G401.6 (cell line): Measurements from ENCODE around the gene LARP1.
"Not testable (repeated sequence)": the region's sequence is repeated elsewhere in the genome, so short reads cannot be mapped to it uniquely, and the experiment has no call there.

Source experiments
- FAIRE-seq: peaks from 2 replicates; lab custom pipeline; 2012; peaks lifted over from hg19 to GRCh38; lab: Jason Lieb, UNC

The LARP1 gene

GRCh38 chr5:154794525-154795234 lies 39.5 kb downstream of the LARP1 start:
- FAIRE-seq = no peak

DNA sequence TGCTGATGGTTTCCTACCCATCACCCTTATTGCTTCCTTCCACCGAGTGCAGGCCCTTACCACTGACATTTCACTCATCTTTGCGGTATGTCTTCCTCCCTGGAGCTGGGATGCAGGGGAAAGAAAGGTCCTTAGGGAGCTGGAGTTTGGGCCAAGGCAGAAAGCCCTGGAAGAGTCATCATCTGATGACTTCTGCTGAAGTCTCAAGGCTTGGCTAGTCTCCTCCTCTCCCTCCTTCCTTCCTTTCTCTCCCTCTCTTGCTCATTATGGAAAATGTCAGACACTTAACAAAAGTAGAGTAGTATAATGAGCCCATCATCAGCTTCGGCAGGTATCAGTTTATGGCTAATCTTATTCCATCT lies 40.0 kb downstream of the LARP1 start:
- no peak for FAIRE-seq

DNA sequence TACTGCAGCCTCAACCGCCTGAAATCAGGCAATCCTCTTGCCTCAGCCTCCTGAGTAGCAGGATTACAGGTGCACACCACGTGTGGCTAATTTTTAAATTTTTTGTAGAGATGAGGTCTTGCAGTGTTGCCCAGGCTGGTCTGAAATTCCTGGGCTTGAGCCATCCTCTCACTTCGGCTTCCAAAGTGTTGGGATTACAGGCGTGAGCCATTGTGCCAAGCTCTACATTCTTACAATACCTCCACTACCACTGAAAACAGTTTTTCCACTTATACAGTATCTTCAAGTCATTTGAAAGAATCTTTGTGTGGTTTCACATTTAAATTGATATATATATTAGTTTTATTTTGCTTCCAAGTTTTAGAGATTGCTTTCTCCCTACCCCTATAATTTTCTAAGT lies 42.6 kb downstream of the LARP1 start:
- no peak for FAIRE-seq

DNA sequence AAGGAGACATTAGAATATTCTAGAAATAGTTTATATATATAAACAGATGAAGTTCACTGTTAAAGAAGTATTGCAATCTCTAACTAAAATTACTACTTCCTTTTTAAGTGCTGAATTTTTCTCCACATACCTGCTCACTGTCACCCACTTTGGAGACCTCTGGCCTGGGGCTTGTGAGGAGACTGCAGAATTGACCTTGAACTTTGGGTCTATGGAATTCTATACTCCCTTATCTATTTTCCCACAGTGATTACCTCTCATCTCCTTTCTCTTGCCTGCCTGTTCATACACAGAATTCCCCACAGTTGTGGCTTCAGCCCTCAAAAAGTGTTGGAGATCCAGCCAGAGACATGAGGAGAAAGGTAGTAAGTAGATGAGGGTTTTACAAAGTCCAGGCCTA lies 45.4 kb downstream of the LARP1 start:
- FAIRE-seq = no peak

GRCh38 chr5:154801083-154801482 lies 45.9 kb downstream of the LARP1 start:
- no peak for FAIRE-seq

- FAIRE-seq = no peak
These were observed 46.9 kb downstream of the LARP1 start for GRCh38 chr5:154802050-154802449.

- FAIRE-seq = no peak
These were observed 51.0 kb downstream of the LARP1 start for GRCh38 chr5:154806176-154806575.

DNA sequence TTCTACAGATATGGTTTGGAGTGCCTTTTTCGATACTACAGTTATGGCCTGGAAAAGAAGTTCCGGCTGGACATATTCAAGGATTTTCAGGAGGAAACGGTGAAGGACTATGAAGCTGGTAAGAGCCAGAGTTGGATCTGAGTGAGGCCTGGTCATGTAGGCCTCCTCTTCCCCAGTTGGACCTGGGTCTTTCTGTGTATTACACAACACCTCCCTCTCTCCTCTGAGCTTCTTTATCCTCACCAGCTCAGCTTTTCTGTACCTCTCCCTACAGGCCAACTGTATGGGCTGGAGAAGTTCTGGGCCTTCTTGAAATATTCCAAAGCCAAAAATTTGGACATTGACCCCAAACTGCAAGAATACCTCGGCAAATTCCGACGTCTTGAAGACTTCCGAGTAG lies 56.1 kb downstream of the LARP1 start:
- FAIRE-seq = no peak

DNA sequence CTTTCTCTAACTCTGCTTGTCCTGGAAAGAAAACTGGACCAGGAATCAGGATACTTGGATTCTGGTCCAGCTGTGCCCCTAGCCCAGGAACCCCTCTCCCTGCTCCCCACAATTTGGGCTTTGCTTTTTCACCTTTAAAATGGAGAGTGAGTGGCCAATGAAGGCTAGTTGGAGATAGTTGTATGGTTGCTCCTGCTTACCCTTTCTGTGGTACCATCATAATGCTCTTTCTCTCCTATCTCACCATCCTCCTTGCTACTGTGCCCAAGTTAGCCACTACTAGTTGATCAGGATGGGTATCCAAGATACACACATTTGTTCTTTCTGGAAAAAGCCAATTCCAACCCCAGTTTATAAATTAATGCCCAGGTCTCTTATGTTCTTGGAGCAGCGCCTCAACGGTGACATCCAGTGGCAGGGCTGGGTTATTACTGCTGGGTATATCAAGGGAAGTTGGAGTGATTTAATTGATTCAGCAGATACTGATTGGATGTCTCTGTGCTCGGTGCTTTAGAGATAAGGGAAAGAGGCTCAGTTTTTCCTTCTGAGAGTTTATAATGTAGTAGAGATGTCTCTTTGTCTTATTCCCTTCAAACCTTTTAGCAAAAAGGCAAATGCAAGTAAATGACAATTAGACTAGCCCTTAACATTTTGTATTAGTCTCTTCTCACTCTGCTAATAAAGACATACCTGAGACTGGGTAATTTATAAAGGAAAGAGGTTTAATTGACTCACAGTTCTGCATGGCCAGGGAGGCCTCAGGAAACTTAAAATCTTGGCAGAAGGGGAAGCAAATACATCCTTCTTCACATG lies 56.7 kb downstream of the LARP1 start:
- FAIRE-seq = peak; percentile 81

DNA sequence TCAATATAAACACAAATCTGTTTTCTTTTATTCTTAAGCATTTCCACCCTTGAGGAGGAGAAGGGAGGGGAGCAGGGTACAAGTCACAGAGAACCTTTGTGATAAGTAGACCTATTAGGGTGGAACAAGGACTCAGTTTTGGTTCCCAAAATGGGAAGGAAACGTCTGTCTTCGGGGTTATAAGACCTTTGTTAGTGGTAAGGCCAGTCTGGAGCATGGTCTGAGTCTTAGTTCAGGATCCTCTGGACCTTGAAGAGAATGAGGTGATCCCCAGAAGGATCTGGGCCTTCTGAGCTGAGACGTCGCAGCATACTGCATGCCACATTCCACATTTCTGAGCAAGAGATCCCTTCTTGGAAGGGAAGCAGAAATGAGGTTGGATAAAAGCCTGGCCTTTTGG lies 58.0 kb downstream of the LARP1 start:
- no peak for FAIRE-seq

GRCh38 chr5:154813736-154814135 lies 58.6 kb downstream of the LARP1 start:
- FAIRE-seq = no peak

- FAIRE-seq = no peak
These were observed 59.8 kb downstream of the LARP1 start for GRCh38 chr5:154815025-154815424.

GRCh38 chr5:154815684-154816247 lies 60.6 kb downstream of the LARP1 start:
- FAIRE-seq = no peak

- FAIRE-seq = no peak
These were observed 61.8 kb downstream of the LARP1 start for GRCh38 chr5:154816891-154817492.

GRCh38 chr5:154817815-154818214 lies 62.6 kb downstream of the LARP1 start:
- no peak for FAIRE-seq

DNA sequence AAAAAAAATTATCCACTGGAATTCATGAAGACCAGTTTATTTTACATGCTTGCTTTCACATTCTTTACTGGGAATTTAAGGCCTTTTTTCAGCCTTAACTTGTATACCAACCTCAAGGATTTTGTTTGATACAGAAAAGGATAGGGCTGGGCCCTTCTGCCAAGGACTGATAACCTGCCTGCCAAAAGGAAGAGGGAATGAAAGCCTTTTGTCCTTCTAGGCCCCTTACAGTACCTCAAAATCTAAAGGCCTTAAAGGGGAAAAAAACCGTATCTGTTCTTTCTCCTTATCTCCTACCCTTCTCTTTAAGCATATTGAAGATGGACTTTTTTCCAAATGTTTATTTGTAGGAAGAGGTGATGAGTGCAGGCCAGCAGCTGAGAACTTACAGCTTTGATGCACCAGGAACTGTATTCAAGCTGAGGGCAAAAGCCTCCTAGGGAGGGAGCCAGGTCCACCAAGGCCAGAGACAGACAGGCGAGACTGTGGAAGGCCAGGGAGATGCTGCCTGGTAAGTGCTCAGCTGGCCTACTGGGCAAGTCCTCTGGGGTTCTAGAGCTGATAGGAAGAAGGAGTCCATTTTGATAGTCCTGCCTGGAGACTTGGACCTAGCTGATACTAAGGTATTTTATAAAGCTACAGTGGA lies 63.4 kb downstream of the LARP1 start:
- FAIRE-seq = no peak

- FAIRE-seq = no peak
These were observed 64.4 kb downstream of the LARP1 start for GRCh38 chr5:154819546-154819945.

DNA sequence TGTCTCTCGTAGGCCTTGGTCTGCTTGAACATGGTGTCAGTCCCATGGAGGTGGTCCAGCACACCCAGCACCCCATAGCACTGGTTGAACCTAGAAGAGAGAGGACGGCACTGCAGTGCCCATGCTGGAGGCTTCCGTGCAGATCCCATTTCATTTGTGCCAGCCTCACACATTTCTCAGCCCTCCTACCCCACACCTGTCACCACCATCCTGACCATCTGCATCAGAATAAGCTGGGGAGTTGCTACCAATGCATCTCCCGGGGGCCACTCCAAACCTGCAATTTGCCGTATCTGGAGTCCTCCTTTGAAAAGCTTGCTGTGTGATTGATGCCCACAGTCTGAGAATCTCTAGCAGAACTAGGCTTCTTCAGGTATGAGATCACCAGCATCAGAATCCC lies 65.2 kb downstream of the LARP1 start:
- FAIRE-seq = no peak

DNA sequence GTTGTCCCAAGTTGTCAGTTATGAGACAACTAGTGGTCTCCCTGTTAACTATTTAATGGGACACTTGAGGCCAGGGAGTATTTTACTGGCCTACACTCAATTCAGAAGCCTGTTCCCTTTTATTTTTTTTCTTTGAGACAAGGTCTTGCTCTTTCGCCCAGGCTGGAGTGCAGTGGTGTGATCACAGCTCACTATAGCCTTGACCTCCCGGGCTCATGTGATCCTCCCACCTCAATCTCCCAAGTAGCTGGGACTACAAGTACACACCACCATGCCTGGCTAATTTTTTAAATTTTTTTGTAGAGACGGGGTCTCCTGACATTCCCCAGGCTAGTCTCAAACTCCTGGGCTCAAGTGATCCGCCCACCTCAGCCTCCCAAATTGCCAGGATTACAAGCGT lies 67.7 kb downstream of the LARP1 start:
- not testable (repeated sequence) for FAIRE-seq

- no peak for FAIRE-seq
These were observed 68.4 kb downstream of the LARP1 start for GRCh38 chr5:154823605-154824004.

DNA sequence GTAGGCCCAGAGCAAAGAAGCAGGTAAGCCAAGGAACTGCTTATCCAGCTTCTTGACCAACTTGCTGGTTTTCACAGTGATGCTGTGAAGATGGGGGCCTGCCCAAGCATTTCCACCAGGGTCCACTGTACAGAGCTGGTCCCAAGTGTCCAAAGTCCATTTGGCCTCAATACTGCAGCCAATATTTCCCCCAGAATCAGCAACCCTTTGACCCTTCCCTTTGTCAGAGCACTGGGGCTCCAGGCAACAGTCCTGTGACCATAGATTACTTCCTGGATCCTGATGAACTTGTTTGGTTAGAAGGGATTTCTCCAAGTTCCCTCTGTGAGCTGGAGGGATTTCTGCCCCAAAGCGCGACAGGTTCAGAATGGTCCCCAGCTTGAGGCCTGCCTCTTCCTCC lies 68.9 kb downstream of the LARP1 start:
- FAIRE-seq = no peak

- FAIRE-seq = no peak
These were observed 74.0 kb downstream of the LARP1 start for GRCh38 chr5:154829181-154829588.
